Stimulated activated CD4-positive, alpha-beta T cell treated with anti-CD3 and anti-CD28 coated beads, Interleukin-12 subunit alpha, Interleukin-12 subunit beta, amount 100 ng/mL, for 24 hours (primary cell): ENCODE measurements around the gene TENT5C.

Experiments used
- DNase-seq, 2 experiments: peaks; one replicate each; pipeline ENCODE4 v3.0.0-alpha.2; 2020; ENCODE audit warnings: low read depth in 2 of 2

TENT5C gene

GRCh38 chr1:117573386-117574023 lies 32.3 kb upstream of the TENT5C start:
- no peak for DNase-seq

- DNase-seq, result no peak
These were observed 31.6 kb upstream of the TENT5C start for GRCh38 chr1:117574161-117574835.

GRCh38 chr1:117575586-117576225 lies 30.1 kb upstream of the TENT5C start:
- DNase-seq, result no peak

DNA sequence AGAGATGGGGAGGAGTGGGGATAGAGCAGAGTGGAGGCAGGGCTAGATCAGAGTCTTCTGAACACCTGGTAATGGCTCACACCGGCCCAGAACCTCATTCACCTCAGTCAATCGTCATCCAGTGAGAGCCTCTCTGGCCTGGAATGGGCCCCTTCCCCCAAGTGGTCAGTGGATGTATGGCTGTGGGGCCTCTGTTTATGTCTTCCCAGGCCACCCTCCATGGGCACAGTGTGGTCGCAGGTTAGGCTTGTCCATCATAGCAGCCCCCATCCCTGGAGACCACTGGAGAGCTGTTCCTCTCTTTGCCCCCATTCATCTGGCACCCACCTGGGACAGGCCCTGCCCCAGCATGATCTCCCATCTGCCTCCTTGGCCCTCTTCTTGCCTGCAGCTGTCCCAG lies 29.6 kb upstream of the TENT5C start:
- DNase-seq, result no peak

DNA sequence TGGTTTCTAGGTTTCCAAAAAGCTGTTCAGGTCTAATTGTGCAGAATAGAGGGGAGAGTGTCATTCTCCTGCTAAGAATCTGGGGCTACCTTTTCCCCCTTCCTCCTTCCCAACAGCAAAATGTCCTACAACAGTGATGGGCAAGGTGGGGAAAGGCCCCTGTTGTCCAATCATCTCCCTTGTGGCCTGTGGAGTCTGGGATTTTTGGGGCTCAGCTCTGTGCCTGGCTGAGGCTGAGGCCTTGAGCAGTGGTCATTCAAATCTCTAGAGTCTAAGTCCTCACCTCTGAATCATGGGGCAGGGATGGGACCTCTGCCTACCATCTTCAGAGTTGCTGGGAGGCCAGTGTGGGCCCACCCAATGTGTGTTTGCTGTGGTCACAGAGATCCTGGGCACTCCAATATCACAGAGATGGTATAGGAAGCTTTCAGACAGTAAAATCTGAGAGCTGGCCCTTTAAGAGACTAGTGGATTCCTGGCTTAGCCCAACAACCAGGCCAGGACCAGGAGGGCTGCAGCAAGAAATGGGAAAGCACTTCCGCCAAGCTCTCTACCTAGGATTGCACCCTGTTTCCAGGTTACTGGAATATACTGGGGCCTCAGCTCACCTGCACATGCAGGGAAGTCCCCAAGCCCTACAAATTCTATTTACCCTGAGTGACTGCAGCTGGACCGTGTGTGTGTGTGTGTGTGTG lies 28.5 kb upstream of the TENT5C start:
- no peak for DNase-seq

DNA sequence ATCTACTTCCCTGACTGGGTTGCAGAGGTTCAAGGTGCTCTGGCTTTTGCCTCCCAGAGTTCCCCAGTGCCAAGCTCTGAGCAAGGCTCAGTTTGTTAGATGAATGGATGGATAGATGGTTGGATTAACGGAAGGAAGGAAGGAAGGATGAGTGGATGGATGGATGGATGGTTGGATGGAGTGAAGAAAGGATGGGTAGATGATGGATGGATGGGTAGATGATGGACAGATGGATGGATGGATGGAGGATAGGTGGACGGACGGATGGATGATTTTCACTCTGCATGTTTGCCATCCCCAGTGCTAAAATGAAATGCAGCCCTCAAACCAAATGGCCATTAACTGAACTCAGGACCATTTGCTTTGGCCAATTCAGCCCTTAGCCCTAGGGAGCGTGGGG lies 27.4 kb upstream of the TENT5C start:
- DNase-seq, result no peak

DNA sequence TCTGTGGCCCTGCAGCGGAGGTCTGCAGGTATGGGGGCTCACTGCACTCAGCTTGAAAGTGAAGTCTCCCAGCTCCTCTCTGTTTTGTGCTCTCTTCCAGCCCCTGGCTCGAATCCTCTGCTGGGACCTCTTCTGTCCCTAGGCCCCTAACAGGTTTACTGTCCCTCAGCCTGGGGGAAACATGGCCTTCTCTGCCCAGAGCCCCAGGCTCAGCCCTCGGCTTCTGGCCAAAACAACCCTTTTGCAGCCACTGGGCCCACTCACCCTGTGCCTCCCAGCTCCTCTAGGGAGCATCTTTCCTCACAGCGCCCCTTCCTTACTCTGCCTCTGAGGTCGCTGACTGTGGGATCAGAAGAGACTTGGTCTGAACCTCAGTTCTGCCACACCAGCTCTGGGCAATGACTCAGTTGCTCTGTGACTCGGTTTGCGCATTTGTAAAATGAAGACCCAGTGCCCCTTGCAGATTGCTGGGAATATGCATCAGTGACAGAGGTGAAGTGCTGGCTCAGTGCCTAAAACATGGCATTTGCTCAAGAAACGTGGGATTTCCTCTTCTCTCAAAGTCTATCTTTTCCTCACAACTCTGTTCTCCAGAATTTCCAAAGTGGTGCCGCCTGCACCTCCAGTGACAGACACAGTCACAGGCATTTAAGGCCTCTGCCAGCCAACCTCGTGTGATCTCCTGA lies 26.5 kb upstream of the TENT5C start:
- no peak for DNase-seq

DNA sequence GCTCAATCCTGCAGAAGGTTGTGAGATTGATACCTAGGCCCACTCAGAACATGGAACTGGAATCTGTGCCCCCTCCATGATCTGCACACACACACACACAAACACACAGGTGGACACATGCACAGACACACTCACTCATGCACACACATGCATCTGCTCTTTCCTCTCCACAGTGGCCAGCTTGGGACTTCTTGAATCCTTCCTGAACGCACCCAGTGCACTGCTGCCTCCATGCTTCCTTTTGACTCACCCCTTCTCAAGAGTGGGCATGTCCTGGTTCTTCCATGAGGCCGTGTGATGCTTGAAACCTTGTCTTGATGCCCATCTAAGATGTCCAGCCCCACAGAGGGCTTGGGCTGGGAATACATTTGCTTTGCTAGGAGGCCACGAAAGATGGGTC lies 25.4 kb upstream of the TENT5C start:
- no peak for DNase-seq

DNA sequence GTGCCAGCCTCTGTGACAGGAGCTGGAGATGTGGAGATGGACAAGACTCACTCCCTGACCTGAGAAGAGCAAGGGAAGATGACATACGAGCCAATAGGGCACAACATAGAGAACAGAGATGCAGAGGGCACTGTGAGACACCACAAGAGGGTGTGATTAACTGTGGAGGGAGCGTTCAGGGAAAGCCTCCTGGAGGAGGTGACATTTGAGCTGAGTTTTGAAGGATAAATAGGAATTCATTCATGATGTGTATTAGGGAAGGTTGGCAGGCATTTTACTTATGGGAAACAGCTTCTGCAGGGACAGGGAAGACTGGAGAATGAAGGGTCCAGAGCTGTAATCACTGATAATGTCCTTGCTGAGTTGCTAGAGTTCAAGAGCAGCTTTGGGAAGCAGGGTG lies 25.0 kb upstream of the TENT5C start:
- no peak for DNase-seq

DNA sequence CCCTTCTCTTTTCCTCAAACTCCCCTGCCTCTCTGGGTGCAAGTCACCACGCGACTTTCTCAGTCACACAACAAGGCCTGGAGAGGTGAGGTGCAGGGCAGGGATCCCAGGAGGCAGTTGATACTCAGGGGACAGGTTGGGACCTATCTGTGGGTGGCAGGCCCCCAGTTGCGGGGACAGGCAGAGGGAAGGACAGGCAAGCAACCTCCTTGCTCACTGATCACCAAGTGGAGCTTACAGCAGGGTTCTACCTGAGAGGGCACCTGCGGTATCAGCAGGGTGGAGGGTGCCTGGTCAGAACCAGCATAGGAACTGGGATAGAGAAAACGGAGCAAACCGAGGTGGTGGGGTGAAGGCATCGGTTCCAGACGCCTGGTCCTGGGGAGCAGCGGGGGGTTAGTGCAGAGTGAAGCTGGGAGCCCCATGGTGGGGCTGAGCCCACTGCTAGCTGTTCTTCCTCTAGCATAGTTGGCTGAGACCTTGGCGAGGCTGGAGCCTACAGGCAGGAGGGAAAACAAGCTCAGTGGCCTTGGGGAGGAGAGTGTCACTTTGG lies 24.4 kb upstream of the TENT5C start:
- no peak for DNase-seq

GRCh38 chr1:117582451-117582850 lies 23.4 kb upstream of the TENT5C start:
- DNase-seq, result no peak

GRCh38 chr1:117583247-117583646 lies 22.6 kb upstream of the TENT5C start:
- no peak for DNase-seq

DNA sequence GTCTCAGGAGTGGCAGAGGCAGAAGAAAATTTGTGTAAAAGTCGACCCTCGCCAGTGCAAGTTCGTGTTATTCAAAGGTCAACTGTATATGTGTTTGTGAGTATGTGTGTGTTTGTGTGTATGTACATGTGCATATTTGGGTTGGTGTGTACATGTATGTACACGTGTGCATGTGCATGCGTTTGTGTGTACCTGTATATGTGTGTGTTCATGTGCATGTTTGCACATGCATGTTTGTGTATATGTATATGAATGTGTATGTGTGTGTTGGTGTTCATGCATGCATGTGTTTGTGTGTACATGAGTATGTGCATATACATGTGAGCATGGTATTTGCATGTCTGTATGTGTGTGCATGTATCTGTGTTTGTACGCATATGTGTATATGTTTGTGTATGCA lies 21.7 kb upstream of the TENT5C start:
- DNase-seq, result no peak

GRCh38 chr1:117585086-117585485 lies 20.8 kb upstream of the TENT5C start:
- no peak for DNase-seq

DNA sequence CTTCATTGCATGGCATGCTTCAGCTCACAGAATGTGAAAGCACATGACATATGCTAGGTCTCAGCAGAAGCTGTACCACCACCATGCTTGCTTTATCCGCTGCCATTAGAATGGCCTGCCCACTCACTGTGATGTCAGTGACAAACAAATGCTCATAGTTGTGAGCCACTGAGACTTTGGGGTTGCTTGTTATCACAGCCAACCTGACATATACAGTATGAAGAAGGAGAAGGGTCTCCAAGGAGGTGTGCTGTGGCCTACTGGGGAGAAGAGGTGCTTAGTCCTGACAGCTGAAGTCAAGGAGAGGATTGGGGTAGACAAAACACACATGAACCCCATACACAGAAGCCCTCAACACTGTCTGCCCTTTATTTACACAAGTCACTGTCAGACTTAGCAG lies 19.5 kb upstream of the TENT5C start:
- no peak for DNase-seq

DNA sequence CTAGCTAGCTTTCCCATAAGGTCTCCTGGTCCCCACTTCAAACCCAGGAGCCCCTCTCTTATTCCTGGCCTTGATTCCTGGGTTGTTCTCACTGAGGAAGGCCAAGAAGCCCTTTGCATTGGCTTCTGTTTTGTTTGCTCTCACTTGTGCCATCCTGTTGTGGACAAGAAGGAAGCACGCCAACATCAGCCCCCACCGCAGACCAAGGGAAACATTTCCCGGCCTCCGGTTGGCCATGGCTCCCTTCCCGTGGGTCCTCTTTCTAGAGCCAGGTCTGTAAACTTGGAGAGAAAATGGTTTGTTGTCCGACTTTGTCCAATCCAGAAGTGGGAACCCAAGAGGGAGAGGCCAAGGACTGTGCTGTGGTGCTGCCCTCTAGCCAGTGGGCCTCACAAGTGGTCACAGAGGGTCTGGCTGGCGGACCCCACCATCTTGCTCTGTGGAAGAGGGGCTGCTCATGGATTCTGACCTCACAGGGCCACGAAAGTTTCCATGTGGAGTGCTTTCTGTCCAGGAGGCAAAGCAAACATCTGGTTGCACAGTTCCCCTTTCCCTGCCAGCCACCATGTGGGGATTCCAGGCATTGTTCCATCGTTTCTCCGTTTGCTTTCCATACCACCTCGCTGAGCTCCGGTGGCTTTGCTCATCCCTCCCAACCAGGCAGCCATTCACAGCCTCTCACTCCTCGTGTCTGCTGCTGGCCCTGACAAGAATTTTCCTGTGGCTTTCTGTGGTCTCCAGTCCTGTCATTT lies 18.9 kb upstream of the TENT5C start:
- DNase-seq, result no peak

DNA sequence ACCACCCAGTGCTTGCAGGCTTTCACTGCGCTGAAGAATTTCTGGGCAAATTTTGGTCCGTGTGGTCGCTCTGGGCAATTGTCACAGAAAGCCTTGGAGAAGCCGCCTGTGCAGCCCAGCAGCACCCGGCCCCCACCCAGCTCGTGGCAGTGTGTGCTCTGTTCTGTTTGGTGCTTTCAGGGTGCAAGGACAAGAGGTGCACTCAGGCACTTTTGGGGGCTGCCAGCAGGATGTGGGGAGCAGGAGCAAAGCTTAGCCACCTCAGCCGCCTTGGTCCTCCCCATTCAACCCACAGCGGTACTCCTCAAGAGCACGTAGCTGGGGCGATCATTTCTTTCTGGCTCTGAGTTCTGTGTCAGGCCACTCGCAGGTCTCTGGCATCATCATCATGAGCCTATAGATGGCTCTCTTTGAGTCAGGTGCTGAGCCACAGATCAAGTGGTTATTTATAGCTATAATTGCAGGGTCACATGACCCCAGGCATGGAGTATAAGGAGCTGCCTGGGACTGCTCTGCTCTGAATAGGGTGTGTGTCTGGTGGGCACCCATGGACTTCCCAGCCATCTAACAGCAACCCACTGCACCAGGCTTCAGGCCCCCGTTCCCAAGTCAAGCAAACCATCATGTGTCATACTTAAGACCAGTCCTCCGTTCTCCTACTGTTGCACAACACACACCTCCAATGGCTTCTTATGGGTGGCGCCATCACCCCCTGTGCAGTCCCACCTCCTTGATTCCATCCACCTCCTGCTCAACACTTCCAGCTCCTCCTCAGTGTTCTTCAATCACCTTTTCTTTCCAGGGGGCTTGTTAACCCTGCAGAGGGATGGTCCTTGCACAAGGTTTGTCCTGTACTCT lies 18.1 kb upstream of the TENT5C start:
- DNase-seq, result no peak

- no peak for DNase-seq
These were observed 16.3 kb upstream of the TENT5C start for GRCh38 chr1:117589544-117589943.

GRCh38 chr1:117590273-117590925 lies 15.4 kb upstream of the TENT5C start:
- DNase-seq, result no peak

DNA sequence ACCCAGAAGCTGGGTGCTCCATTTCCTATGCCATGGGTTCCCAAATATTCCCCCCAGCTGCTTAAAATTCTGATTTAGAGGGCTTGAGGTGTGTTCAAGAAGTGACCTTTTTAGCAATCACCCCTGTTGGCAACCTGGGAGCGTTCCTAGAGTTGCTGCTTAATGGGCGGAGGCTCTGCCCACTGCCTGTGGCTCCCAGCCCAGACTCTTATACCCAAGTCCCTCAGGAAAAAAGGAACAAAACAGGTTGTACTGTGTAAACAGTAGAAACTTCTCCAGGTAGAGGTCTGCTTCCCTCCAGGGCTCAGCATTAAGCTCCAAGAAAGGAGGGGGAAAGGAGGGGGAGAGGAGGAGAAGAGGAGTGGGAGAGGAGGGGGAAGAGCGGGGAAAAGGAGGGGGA lies 14.6 kb upstream of the TENT5C start:
- DNase-seq, result no peak
